BLaER1 (cell line): ENCODE results near the gene BTBD17.

Experiments
- H3K27ac ChIP-seq: shearing (Covaris generic); formaldehyde crosslinking; 2 replicates; pipeline ENCODE4 v1.8.1; 2022
- H3K27me3 ChIP-seq: shearing (Covaris generic); formaldehyde crosslinking; 2 replicates; pipeline ENCODE4 v1.8.1; 2022
- H3K36me3 ChIP-seq: shearing (Covaris generic); formaldehyde crosslinking; 2 replicates; pipeline ENCODE4 v1.8.1; 2022
- H3K4me1 ChIP-seq: shearing (Covaris generic); formaldehyde crosslinking; 2 replicates; pipeline ENCODE4 v1.8.1; 2022
- H3K4me2 ChIP-seq: shearing (Covaris generic); formaldehyde crosslinking; 2 replicates; pipeline ENCODE4 v1.8.1; 2022
- H3K4me3 ChIP-seq: shearing (Covaris generic); formaldehyde crosslinking; 2 replicates; pipeline ENCODE4 v1.8.1; 2022
- H3K9ac ChIP-seq: shearing (Covaris generic); formaldehyde crosslinking; 2 replicates; pipeline ENCODE4 v1.8.1; 2022
- H3K9me3 ChIP-seq: shearing (Covaris generic); formaldehyde crosslinking; 2 replicates; pipeline ENCODE4 v1.8.1; 2022
- H4K20me1 ChIP-seq: shearing (Covaris generic); formaldehyde crosslinking; 2 replicates; pipeline ENCODE4 v1.8.1; 2022
- Cebpa-rat ChIP-seq: shearing (Covaris generic); IDR thresholded peaks from 2 replicates; pipeline ENCODE4 v1.8.1; 2022

BTBD17 gene

GRCh38 chr17:74330446-74330845, 31.2 kb downstream of the BTBD17 start:
- H3K4me3 ChIP-seq: no peak overlapping the region

GRCh38 chr17:74329378-74329777, 32.3 kb downstream of the BTBD17 start:
- no peak for TF ChIP-seq Cebpa-rat
- H4K20me1 ChIP-seq: no peaks in the 10 kb centered on the region
- no peak overlapping the region for H3K9ac ChIP-seq
- H3K27me3 ChIP-seq: peaks cover 6% of the 10 kb centered on the region
- H3K27ac ChIP-seq: no peak overlapping the region
- no peaks in the 10 kb centered on the region for H3K36me3 ChIP-seq
- H3K9me3 ChIP-seq: no peaks in the 10 kb centered on the region
- H3K4me2 ChIP-seq: peak overlapping the region; percentile 27; the same call in 1 of the 2 replicates
- H3K4me1 ChIP-seq: peaks cover 77% of the 10 kb centered on the region
- H3K4me3 ChIP-seq: no peak overlapping the region

More at GRCh38 chr17:74330446-74330845, 31.2 kb downstream of the BTBD17 start:
- Histone ChIP-seq H3K9ac (no peak overlapping the region), H3K36me3 (no peaks in the 10 kb centered on the region), H3K4me2 (peak overlapping the region; percentile 27; the same call in 1 of the 2 replicates), H3K27ac (no peak overlapping the region), H3K27me3 (peaks cover 4% of the 10 kb centered on the region), H4K20me1 (no peaks in the 10 kb centered on the region), H3K9me3 (no peaks in the 10 kb centered on the region), H3K4me1 (peaks cover 67% of the 10 kb centered on the region)
- TF ChIP-seq Cebpa-rat: no peak

GRCh38 chr17:74328487-74328886, 33.2 kb downstream of the BTBD17 start:
- no peak overlapping the region for H3K4me3 ChIP-seq
- peaks cover 77% of the 10 kb centered on the region for H3K4me1 ChIP-seq
- 0 out of 2 replicates have a peak overlapping the region, but pooled peaks have one; percentile 24 for H3K9ac ChIP-seq
- no peaks in the 10 kb centered on the region for H4K20me1 ChIP-seq
- H3K36me3 ChIP-seq: no peaks in the 10 kb centered on the region
- peaks cover 6% of the 10 kb centered on the region for H3K27me3 ChIP-seq
- H3K9me3 ChIP-seq: no peaks in the 10 kb centered on the region
- H3K4me2 ChIP-seq: peak overlapping the region; percentile 96
- H3K27ac ChIP-seq: 0 out of 2 replicates have a peak overlapping the region, but pooled peaks have one; percentile 22
- TF ChIP-seq Cebpa-rat: no peak

- Histone ChIP-seq H3K27me3 (peaks cover 6% of the 10 kb centered on the region), H3K4me1 (peaks cover 65% of the 10 kb centered on the region), H3K4me2 (peak overlapping the region; percentile 96), H3K36me3 (no peaks in the 10 kb centered on the region), H3K27ac (no peak overlapping the region), H3K4me3 (peak overlapping the region; percentile 62), H4K20me1 (no peaks in the 10 kb centered on the region), H3K9ac (no peak overlapping the region), H3K9me3 (no peaks in the 10 kb centered on the region)
- TF ChIP-seq Cebpa-rat: no peak
Observed at GRCh38 chr17:74326506-74326905, 35.2 kb downstream of the BTBD17 start.

GRCh38 chr17:74325743-74326379, 35.8 kb downstream of the BTBD17 start, which contains the start of gene KIF19:
Gene KIF19, plus strand, starts transcription at chr17:74326226. Its CDS starts 124 bp downstream, at chr17:74326350.
- Histone ChIP-seq H3K36me3 (no peaks in the 10 kb centered on the region), H4K20me1 (no peaks in the 10 kb centered on the region), H3K4me1 (peaks cover 65% of the 10 kb centered on the region), H3K4me3 (peak within 1 kb of the TSS; percentile 62), H3K4me2 (peak within 1 kb of the TSS; percentile 96), H3K9me3 (no peaks in the 10 kb centered on the region), H3K27ac (no peak within 1 kb of the TSS), H3K27me3 (peaks cover 6% of the 10 kb centered on the region), H3K9ac (peak within 1 kb of the TSS; percentile 57)
- no peak for TF ChIP-seq Cebpa-rat

- Histone ChIP-seq H3K27me3 (peaks cover 6% of the 10 kb centered on the region), H3K9me3 (no peaks in the 10 kb centered on the region), H3K27ac (no peak overlapping the region), H3K4me3 (peak overlapping the region; percentile 62), H3K36me3 (no peaks in the 10 kb centered on the region), H4K20me1 (no peaks in the 10 kb centered on the region), H3K4me1 (peaks cover 60% of the 10 kb centered on the region), H3K4me2 (peak overlapping the region; percentile 96), H3K9ac (peak overlapping the region; percentile 57)
- no peak for TF ChIP-seq Cebpa-rat
Observed at GRCh38 chr17:74325376-74325742, 36.3 kb downstream of the BTBD17 start.

GRCh38 chr17:74324521-74324920, 37.1 kb downstream of the BTBD17 start:
- Histone ChIP-seq H4K20me1 (no peaks in the 10 kb centered on the region), H3K4me3 (no peak overlapping the region), H3K4me1 (peaks cover 55% of the 10 kb centered on the region), H3K27me3 (peaks cover 6% of the 10 kb centered on the region), H3K9ac (0 out of 2 replicates have a peak overlapping the region, but pooled peaks have one; percentile 57), H3K27ac (no peak overlapping the region), H3K9me3 (no peaks in the 10 kb centered on the region), H3K36me3 (no peaks in the 10 kb centered on the region), H3K4me2 (peak overlapping the region; percentile 96)
- TF ChIP-seq Cebpa-rat: no peak

- no peaks in the 10 kb centered on the region for H4K20me1 ChIP-seq
- no peak for TF ChIP-seq Cebpa-rat
- H3K4me1 ChIP-seq: peaks cover 11% of the 10 kb centered on the region
- H3K27ac ChIP-seq: no peak overlapping the region
- H3K27me3 ChIP-seq: no peaks in the 10 kb centered on the region
- no peak overlapping the region for H3K4me2 ChIP-seq
- H3K4me3 ChIP-seq: no peak overlapping the region
- no peaks in the 10 kb centered on the region for H3K9me3 ChIP-seq
- no peak overlapping the region for H3K9ac ChIP-seq
- H3K36me3 ChIP-seq: no peaks in the 10 kb centered on the region
Observed at GRCh38 chr17:74318391-74318790, 43.3 kb downstream of the BTBD17 start.

- Histone ChIP-seq H4K20me1 (no peaks in the 10 kb centered on the region), H3K27ac (no peak overlapping the region), H3K9ac (no peak overlapping the region), H3K27me3 (no peaks in the 10 kb centered on the region), H3K36me3 (no peaks in the 10 kb centered on the region), H3K4me2 (no peak overlapping the region), H3K4me1 (peaks cover 14% of the 10 kb centered on the region), H3K9me3 (peaks cover 8% of the 10 kb centered on the region), H3K4me3 (no peak overlapping the region)
- TF ChIP-seq Cebpa-rat: no peak
Observed at GRCh38 chr17:74317071-74317470, 44.6 kb downstream of the BTBD17 start.

- no peaks in the 10 kb centered on the region for H3K27me3 ChIP-seq
Observed at GRCh38 chr17:74316220-74316619, 45.4 kb downstream of the BTBD17 start.

More at GRCh38 chr17:74316220-74316619, 45.4 kb downstream of the BTBD17 start:
- Histone ChIP-seq H3K4me1 (peaks cover 14% of the 10 kb centered on the region), H3K9ac (no peak overlapping the region), H4K20me1 (no peaks in the 10 kb centered on the region), H3K4me3 (no peak overlapping the region), H3K36me3 (no peaks in the 10 kb centered on the region), H3K4me2 (no peak overlapping the region), H3K9me3 (peaks cover 8% of the 10 kb centered on the region), H3K27ac (no peak overlapping the region)
- TF ChIP-seq Cebpa-rat: no peak
